Neural progenitor cell (in vitro differentiated cells): ENCODE results near the gene DCDC2B. TPM values are rescaled to one million over a fixed set of nuclear protein-coding genes. Genes with fewer than 3 reads are reported as not detected.
A peak's percentile ranks its signal among the peaks of the same experiment; 100 is the strongest.

Source experiments
- DNase-seq: peaks from one replicate; pipeline ENCODE4 v3.0.0-alpha.2; 2016; ENCODE audit warnings: low spot score
- H2AFZ ChIP-seq: fragments of 200-600 bp; sonication (generic); replicated peaks from 2 replicates; pipeline ENCODE4 v1.6.1; 2016; ENCODE audit warnings: antibody characterized with exemption
- H3F3A ChIP-seq: fragments of 200-600 bp; sonication (generic); 2 replicates; pipeline ENCODE4 v1.6.1; 2016; ENCODE audit warnings: antibody characterized with exemption, low read depth
- H3K27ac ChIP-seq: fragments of 200-600 bp; sonication (generic); 2 replicates; pipeline ENCODE4 v1.5.1; 2016; ENCODE audit warnings: mild to moderate bottlenecking
- H3K27me3 ChIP-seq: fragments of 200-600 bp; sonication (generic); 2 replicates; pipeline ENCODE4 v1.6.1; 2016; ENCODE audit warnings: mild to moderate bottlenecking, moderate library complexity
- H3K36me3 ChIP-seq: fragments of 200-600 bp; sonication (generic); 2 replicates; pipeline ENCODE4 v1.5.1; 2016
- H3K4me1 ChIP-seq: fragments of 200-600 bp; sonication (generic); 2 replicates; pipeline ENCODE4 v1.6.1; 2016; ENCODE audit warnings: mixed run types
- H3K4me2 ChIP-seq: fragments of 200-600 bp; sonication (generic); 2 replicates; pipeline ENCODE4 v1.6.1; 2016
- H3K4me3 ChIP-seq: fragments of 200-600 bp; sonication (generic); 2 replicates; pipeline ENCODE4 v1.5.1; 2016
- H3K79me2 ChIP-seq: fragments of 200-600 bp; sonication (generic); 2 replicates; pipeline ENCODE4 v1.6.1; 2016; ENCODE audit warnings: low read depth
- H3K9ac ChIP-seq: fragments of 200-600 bp; sonication (generic); 2 replicates; pipeline ENCODE4 v1.6.1; 2016
- H3K9me3 ChIP-seq: fragments of 200-600 bp; sonication (generic); 2 replicates; pipeline ENCODE4 v1.5.1; 2016; ENCODE audit warnings: low read depth
- H4K20me1 ChIP-seq: fragments of 200-600 bp; sonication (generic); 2 replicates; pipeline ENCODE4 v1.6.1; 2016; ENCODE audit warnings: low read depth
- H3K27ac Mint-ChIP-seq: 3 replicates; pipeline ENCODE4 v1.8.0; 2021; ENCODE audit warnings: mixed read lengths
- H3K27me3 Mint-ChIP-seq: 2 replicates; pipeline ENCODE4 v1.8.0; 2022; ENCODE audit warnings: low read depth, mild to moderate bottlenecking, inconsistent platforms, moderate library complexity, mixed read lengths; ENCODE audit not compliant: insufficient read depth
- H3K36me3 Mint-ChIP-seq: 3 replicates; pipeline ENCODE4 v1.8.0; 2021; ENCODE audit warnings: mixed read lengths
- H3K4me1 Mint-ChIP-seq: 3 replicates; pipeline ENCODE4 v1.8.0; 2021; ENCODE audit warnings: mixed read lengths
- H3K4me3 Mint-ChIP-seq: 3 replicates; pipeline ENCODE4 v1.8.0; 2021; ENCODE audit warnings: mild to moderate bottlenecking, moderate library complexity, mixed read lengths
- H3K9me3 Mint-ChIP-seq: 3 replicates; pipeline ENCODE4 v1.8.0; 2020; ENCODE audit warnings: mixed read lengths
- CTCF ChIP-seq: fragments of 200-600 bp; sonication (generic); IDR thresholded peaks from 2 replicates; pipeline ENCODE4 v1.5.1; 2017; ENCODE audit warnings: antibody characterized with exemption, mild to moderate bottlenecking
- EZH2 ChIP-seq: fragments of 200-600 bp; sonication (generic); IDR thresholded peaks from 2 replicates; pipeline ENCODE4 v1.6.1; 2017; ENCODE audit warnings: antibody characterized with exemption, mild to moderate bottlenecking, moderate library complexity
- EZH2phosphoT487 ChIP-seq: fragments of 200-600 bp; sonication (generic); IDR thresholded peaks from 2 replicates; pipeline ENCODE4 v1.6.1; 2017; ENCODE audit warnings: antibody characterized with exemption
- total RNA-seq: library from RNA; depleted of rRNA; stranded (reverse); fragments of >200 nt; gene quantifications from 2 replicates; pipeline ENCODE4 v1.2.3, GENCODE V29; 2015; ENCODE audit warnings: low replicate concordance

The DCDC2B gene
- total RNA-seq, 1 donor from 2014 or later, result not detected

GRCh38 chr1:32204943-32205361 is 3.9 kb upstream of the DCDC2B start:
- peak overlapping the region; percentile 92 for H3K4me3 Mint-ChIP-seq
- peaks cover 11% of the 10 kb centered on the region for H3K27me3 ChIP-seq
- H3K9me3 ChIP-seq, result no peaks in the 10 kb centered on the region
- H3K4me1 Mint-ChIP-seq, result peaks cover 33% of the 10 kb centered on the region
- H2AFZ ChIP-seq, result peak overlapping the region; percentile 86
- no peaks in the 10 kb centered on the region for H3K79me2 ChIP-seq
- H3K27ac ChIP-seq, result no peak overlapping the region
- H3K36me3 ChIP-seq, result no peaks in the 10 kb centered on the region
- no peaks in the 10 kb centered on the region for H4K20me1 ChIP-seq
- peaks cover 9% of the 10 kb centered on the region for H3K36me3 Mint-ChIP-seq
- H3K9ac ChIP-seq, result peak overlapping the region; percentile 22
- H3K27ac Mint-ChIP-seq, result no peak overlapping the region
- H3K4me2 ChIP-seq, result peak overlapping the region; percentile 94
- H3K27me3 Mint-ChIP-seq, result peaks cover 6% of the 10 kb centered on the region
- no peak for DNase-seq
- H3K4me3 ChIP-seq, result peak overlapping the region; percentile 83
- H3K4me1 ChIP-seq, result peaks cover 12% of the 10 kb centered on the region
- H3K9me3 Mint-ChIP-seq, result no peaks in the 10 kb centered on the region
- TF ChIP-seq CTCF, result no peak
- TF ChIP-seq EZH2phosphoT487, result no peak
- no peak for TF ChIP-seq EZH2
- peaks cover 34% of the 10 kb centered on the region for H3F3A ChIP-seq

- peak within 1 kb of the TSS; percentile 69 for H3K27ac Mint-ChIP-seq
- H3K4me3 Mint-ChIP-seq, result peak within 1 kb of the TSS; percentile 92
- DNase-seq, result peak; percentile 96
- peaks cover 6% of the 10 kb centered on the region for H3K27me3 Mint-ChIP-seq
- H3K36me3 Mint-ChIP-seq, result peaks cover 9% of the 10 kb centered on the region
- H3F3A ChIP-seq, result peaks cover 26% of the 10 kb centered on the region
- peaks cover 11% of the 10 kb centered on the region for H3K27me3 ChIP-seq
- no peaks in the 10 kb centered on the region for H3K9me3 ChIP-seq
- no peaks in the 10 kb centered on the region for H4K20me1 ChIP-seq
- no peaks in the 10 kb centered on the region for H3K79me2 ChIP-seq
- no peaks in the 10 kb centered on the region for H3K9me3 Mint-ChIP-seq
- H2AFZ ChIP-seq, result peak within 1 kb of the TSS; percentile 86
- H3K27ac ChIP-seq, result no peak within 1 kb of the TSS
- H3K9ac ChIP-seq, result peak within 1 kb of the TSS; percentile 78
- H3K4me1 Mint-ChIP-seq, result peaks cover 27% of the 10 kb centered on the region
- peaks cover 10% of the 10 kb centered on the region for H3K4me1 ChIP-seq
- TF ChIP-seq CTCF (peak; percentile 38), EZH2 (no peak), EZH2phosphoT487 (no peak)
- H3K4me3 ChIP-seq, result peak within 1 kb of the TSS; percentile 83
- H3K36me3 ChIP-seq, result no peaks in the 10 kb centered on the region
- H3K4me2 ChIP-seq, result peak within 1 kb of the TSS; percentile 94
Measured at GRCh38 chr1:32205401-32206370, 3.2 kb upstream of the DCDC2B start, which contains the start of gene IQCC. Gene IQCC (plus strand): TSS chr1:32205671. CDS start chr1:32205682, 11 bp downstream.

- Mint-ChIP-seq H3K27ac (no peak overlapping the region), H3K27me3 (peaks cover 4% of the 10 kb centered on the region)
Measured at GRCh38 chr1:32208469-32208868, 420 bp upstream of the DCDC2B start.

More at GRCh38 chr1:32208469-32208868, 420 bp upstream of the DCDC2B start:
- H3K79me2 ChIP-seq, result no peaks in the 10 kb centered on the region
- no peak for DNase-seq
- H3K36me3 Mint-ChIP-seq, result peaks cover 9% of the 10 kb centered on the region
- H3K4me3 Mint-ChIP-seq, result no peak overlapping the region
- no peak overlapping the region for H3K4me3 ChIP-seq
- H3K4me2 ChIP-seq, result no peak overlapping the region
- TF ChIP-seq CTCF, result no peak
- no peak for TF ChIP-seq EZH2
- peaks cover 8% of the 10 kb centered on the region for H3F3A ChIP-seq
- no peak overlapping the region for H2AFZ ChIP-seq
- peaks cover 5% of the 10 kb centered on the region for H3K4me1 ChIP-seq
- no peaks in the 10 kb centered on the region for H3K9me3 ChIP-seq
- no peaks in the 10 kb centered on the region for H3K36me3 ChIP-seq
- peaks cover 11% of the 10 kb centered on the region for H3K27me3 ChIP-seq
- no peak overlapping the region for H3K9ac ChIP-seq
- H4K20me1 ChIP-seq, result no peaks in the 10 kb centered on the region
- peaks cover 15% of the 10 kb centered on the region for H3K4me1 Mint-ChIP-seq
- no peaks in the 10 kb centered on the region for H3K9me3 Mint-ChIP-seq
- H3K27ac ChIP-seq, result no peak overlapping the region
